ENCODE results near the gene PRUNE2. TPM values are rescaled to one million over a fixed set of nuclear protein-coding genes. Genes with fewer than 3 reads are reported as not detected.

Gene PRUNE2
- total RNA-seq, 1 donor from 2014 or later, result 0.63 TPM

DNA sequence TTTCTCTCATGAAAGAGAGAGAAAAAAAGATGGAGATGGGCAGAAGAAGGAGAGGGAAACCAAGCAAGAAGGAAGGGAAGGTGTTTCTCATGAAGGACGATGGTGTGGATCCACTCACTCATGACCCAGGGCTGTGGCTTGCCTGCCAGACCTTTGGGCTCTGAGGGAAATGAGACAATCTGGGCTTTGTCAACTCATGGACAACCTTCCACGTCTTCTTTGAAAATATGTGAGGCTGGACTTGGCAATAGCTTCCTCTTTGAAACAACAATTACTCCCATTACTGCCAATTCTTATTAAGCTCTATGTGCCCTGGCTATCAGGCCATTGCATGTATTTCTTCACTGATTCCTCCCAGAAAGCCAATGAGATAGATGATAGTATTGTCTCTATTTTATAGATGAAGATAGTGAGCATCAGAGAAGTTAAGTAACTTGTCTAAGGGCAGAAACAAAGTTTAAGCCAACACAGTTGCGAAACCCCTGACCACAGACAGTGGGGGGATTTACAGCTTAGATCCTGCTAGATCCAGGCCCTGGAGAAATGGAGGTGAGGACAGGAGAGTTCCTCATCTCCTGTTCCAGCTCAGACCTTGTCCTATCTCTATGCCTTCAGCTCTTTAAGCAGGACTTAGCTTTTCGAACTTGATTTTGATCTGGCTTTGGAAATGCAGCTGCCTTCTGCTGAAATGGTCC, 314.5 kb downstream of the PRUNE2 start:
- no peak overlapping the region for H3K4me3 ChIP-seq (ENCODE audit: low read depth, low read length)
- TF ChIP-seq, protein P1, sequence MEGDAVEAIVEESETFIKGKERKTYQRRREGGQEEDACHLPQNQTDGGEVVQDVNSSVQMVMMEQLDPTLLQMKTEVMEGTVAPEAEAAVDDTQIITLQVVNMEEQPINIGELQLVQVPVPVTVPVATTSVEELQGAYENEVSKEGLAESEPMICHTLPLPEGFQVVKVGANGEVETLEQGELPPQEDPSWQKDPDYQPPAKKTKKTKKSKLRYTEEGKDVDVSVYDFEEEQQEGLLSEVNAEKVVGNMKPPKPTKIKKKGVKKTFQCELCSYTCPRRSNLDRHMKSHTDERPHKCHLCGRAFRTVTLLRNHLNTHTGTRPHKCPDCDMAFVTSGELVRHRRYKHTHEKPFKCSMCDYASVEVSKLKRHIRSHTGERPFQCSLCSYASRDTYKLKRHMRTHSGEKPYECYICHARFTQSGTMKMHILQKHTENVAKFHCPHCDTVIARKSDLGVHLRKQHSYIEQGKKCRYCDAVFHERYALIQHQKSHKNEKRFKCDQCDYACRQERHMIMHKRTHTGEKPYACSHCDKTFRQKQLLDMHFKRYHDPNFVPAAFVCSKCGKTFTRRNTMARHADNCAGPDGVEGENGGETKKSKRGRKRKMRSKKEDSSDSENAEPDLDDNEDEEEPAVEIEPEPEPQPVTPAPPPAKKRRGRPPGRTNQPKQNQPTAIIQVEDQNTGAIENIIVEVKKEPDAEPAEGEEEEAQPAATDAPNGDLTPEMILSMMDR (conservative IDR thresholded peaks at IDR 0.05; ENCODE audit: low read depth, low read length), result no peak
- no peak for DNase-seq (ENCODE audit: low read depth)

DNA sequence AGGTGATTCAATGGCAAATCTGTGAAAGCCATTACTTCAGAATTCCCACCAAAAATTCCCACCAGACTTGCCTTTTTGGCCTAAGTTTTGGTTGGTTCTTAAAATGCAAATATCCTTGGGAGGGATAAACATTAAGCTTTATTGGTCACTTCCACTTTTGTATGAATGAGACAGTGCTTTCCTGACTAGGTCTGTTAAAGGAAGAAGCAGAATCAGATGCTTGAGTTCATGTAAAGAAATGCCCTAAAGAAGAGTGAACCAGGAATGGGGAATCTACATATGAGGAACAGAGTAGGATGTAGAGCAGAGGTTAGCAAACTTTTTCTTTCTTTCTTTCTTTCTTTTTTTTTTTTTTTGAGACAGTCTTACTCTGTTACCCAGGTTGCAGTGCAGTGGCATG, 317.6 kb downstream of the PRUNE2 start:
- H3K4me3 ChIP-seq (ENCODE audit: low read depth, low read length), result no peak overlapping the region
- DNase-seq (ENCODE audit: low read depth), result no peak
- TF ChIP-seq, protein P1 (conservative IDR thresholded peaks at IDR 0.05; ENCODE audit: low read depth, low read length), result no peak

GRCh38 chr9:76586390-76587314, 319.3 kb downstream of the PRUNE2 start:
- no peak overlapping the region for H3K4me3 ChIP-seq (ENCODE audit: low read depth, low read length)
- TF ChIP-seq, protein P1 (conservative IDR thresholded peaks at IDR 0.05; ENCODE audit: low read depth, low read length), result no peak
- no peak for DNase-seq (ENCODE audit: low read depth)

GRCh38 chr9:76585487-76586389, 320.2 kb downstream of the PRUNE2 start:
- H3K4me3 ChIP-seq (ENCODE audit: low read depth, low read length), result no peak overlapping the region
- no peak for DNase-seq (ENCODE audit: low read depth)
- TF ChIP-seq, protein P1 (conservative IDR thresholded peaks at IDR 0.05; ENCODE audit: low read depth, low read length), result no peak

DNA sequence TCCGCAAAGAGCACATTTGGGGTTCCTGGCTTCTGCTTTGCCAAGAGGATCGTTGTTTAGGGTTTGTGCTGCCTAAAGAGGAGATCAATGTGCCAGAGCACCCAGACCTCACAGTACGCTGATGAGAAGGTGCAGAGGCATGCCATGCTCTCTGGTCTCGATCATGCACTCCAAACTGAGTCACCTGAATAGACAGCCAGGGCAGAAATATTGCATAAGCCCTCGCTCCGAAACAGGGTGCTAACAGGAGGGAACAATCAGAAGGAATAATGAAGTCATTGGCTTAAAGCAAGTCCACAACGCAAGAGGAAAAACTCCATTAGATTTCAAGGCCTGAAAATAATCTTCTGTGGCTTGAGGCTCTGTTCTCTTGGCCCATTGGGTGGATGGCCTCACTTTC, 322.7 kb downstream of the PRUNE2 start:
- no peak overlapping the region for H3K4me3 ChIP-seq (ENCODE audit: low read depth, low read length)
- no peak for DNase-seq (ENCODE audit: low read depth)
- TF ChIP-seq, protein P1 (conservative IDR thresholded peaks at IDR 0.05; ENCODE audit: low read depth, low read length), result no peak

DNA sequence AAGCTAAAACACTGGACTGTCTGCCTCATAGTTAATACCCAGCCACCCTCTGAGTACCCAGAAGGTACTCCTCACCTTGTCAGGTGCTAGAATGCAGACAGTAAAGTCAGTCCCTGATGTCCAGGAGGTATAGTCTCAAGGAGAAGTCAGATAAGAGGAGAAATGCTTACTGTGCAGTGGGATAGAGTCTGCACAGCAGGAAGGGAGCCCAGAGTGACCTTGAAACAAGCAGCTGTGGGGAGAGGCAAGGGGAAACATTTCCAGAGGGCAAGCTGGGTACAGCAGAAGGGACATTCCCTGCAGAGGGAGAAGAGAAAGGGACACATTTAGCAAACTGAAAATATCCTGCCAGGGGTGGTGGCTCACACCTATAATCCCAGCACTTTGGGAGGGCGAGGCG, 324.2 kb downstream of the PRUNE2 start:
- H3K4me3 ChIP-seq (ENCODE audit: low read depth, low read length), result no peak overlapping the region
- TF ChIP-seq, protein P1 (conservative IDR thresholded peaks at IDR 0.05; ENCODE audit: low read depth, low read length), result no peak
- DNase-seq (ENCODE audit: low read depth), result no peak

Measured in epithelial cell of proximal tubule (primary cell).